CD4-positive, alpha-beta T cell treated with Interferon gamma for 1 hour (primary cell): ENCODE results near the gene TUBGCP4.
A peak's percentile ranks its signal among the peaks of the same experiment; 100 is the strongest.

Source experiments
- DNase-seq: peaks from one replicate; pipeline ENCODE4 v3.0.0-alpha.2; 2020

The TUBGCP4 gene

GRCh38 chr15:43404130-43404529 lies 33.2 kb downstream of the TUBGCP4 start:
- DNase-seq = no peak

- DNase-seq = no peak
Observed at GRCh38 chr15:43406189-43406588, 35.3 kb downstream of the TUBGCP4 start.

GRCh38 chr15:43406808-43407207 lies 35.9 kb downstream of the TUBGCP4 start:
- no peak for DNase-seq

- no peak for DNase-seq
Observed at GRCh38 chr15:43408789-43409188, 37.9 kb downstream of the TUBGCP4 start.

GRCh38 chr15:43410572-43411214 lies 39.8 kb downstream of the TUBGCP4 start:
- DNase-seq = no peak

- no peak for DNase-seq
Observed at GRCh38 chr15:43412096-43412495, 41.2 kb downstream of the TUBGCP4 start.

- DNase-seq = no peak
Observed at GRCh38 chr15:43414196-43414595, 43.3 kb downstream of the TUBGCP4 start.

GRCh38 chr15:43420435-43420834 lies 49.5 kb downstream of the TUBGCP4 start:
- DNase-seq = no peak

- DNase-seq = no peak
Observed at GRCh38 chr15:43420876-43421275, 50.0 kb downstream of the TUBGCP4 start.

- no peak for DNase-seq
Observed at GRCh38 chr15:43423793-43424192, 52.9 kb downstream of the TUBGCP4 start.

GRCh38 chr15:43429687-43430086 lies 58.8 kb downstream of the TUBGCP4 start:
- no peak for DNase-seq

GRCh38 chr15:43433165-43433564 lies 62.3 kb downstream of the TUBGCP4 start:
- DNase-seq = no peak

GRCh38 chr15:43433661-43434303 lies 62.9 kb downstream of the TUBGCP4 start:
- no peak for DNase-seq

GRCh38 chr15:43434446-43434845 lies 63.5 kb downstream of the TUBGCP4 start:
- DNase-seq = no peak

- no peak for DNase-seq
Observed at GRCh38 chr15:43436395-43436794, 65.5 kb downstream of the TUBGCP4 start.

GRCh38 chr15:43439268-43439667 lies 68.4 kb downstream of the TUBGCP4 start:
- no peak for DNase-seq

- peak; percentile 22 for DNase-seq
Observed at GRCh38 chr15:43440721-43441281, 69.9 kb downstream of the TUBGCP4 start.

GRCh38 chr15:43441316-43441715 lies 70.4 kb downstream of the TUBGCP4 start:
- DNase-seq = no peak

- DNase-seq = no peak
Observed at GRCh38 chr15:43446344-43446743, 75.4 kb downstream of the TUBGCP4 start.

- no peak for DNase-seq
Observed at GRCh38 chr15:43449981-43450380, 79.1 kb downstream of the TUBGCP4 start.
